ENCODE measurements around the gene RBMS3. TPM values are rescaled to one million over a fixed set of nuclear protein-coding genes. Genes with fewer than 3 reads are reported as not detected.

The RBMS3 gene
- total RNA-seq, 2 donors from 2014 or later: 31.7 to 45.1 TPM

GRCh38 chr3:29695643-29696198 is 414.9 kb downstream of the RBMS3 start:
- Histone ChIP-seq H3K27ac (peak overlapping the region; percentile 54 to 63), H3K36me3 (no peaks in the 10 kb centered on the region), H3K27me3 (replicated peaks; ENCODE audit: insufficient read depth) (no peaks in the 10 kb centered on the region), H3K4me3 (no peak overlapping the region), H3K9me3 (no peaks in the 10 kb centered on the region), H3K4me1 (replicated peaks) (no peaks in the 10 kb centered on the region)
- 20% methylated on average over 3 of the region's 3 CpGs for WGBS
- no peak for DNase-seq (ENCODE audit: low spot score)
- TF ChIP-seq, protein P1, sequence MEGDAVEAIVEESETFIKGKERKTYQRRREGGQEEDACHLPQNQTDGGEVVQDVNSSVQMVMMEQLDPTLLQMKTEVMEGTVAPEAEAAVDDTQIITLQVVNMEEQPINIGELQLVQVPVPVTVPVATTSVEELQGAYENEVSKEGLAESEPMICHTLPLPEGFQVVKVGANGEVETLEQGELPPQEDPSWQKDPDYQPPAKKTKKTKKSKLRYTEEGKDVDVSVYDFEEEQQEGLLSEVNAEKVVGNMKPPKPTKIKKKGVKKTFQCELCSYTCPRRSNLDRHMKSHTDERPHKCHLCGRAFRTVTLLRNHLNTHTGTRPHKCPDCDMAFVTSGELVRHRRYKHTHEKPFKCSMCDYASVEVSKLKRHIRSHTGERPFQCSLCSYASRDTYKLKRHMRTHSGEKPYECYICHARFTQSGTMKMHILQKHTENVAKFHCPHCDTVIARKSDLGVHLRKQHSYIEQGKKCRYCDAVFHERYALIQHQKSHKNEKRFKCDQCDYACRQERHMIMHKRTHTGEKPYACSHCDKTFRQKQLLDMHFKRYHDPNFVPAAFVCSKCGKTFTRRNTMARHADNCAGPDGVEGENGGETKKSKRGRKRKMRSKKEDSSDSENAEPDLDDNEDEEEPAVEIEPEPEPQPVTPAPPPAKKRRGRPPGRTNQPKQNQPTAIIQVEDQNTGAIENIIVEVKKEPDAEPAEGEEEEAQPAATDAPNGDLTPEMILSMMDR (IDR thresholded peaks at IDR 0.05): no peak
- TF ChIP-seq POLR2A (IDR thresholded peaks at IDR 0.05): no peak
- TF ChIP-seq POLR2AphosphoS5 (IDR thresholded peaks at IDR 0.05): peak; percentile 73
- intact Hi-C loops (cut with DNase I): loop anchor here (10.0 kb wide), 1 partner anchor 59 kb away; no protein-coding TSS in a partner anchor

DNA sequence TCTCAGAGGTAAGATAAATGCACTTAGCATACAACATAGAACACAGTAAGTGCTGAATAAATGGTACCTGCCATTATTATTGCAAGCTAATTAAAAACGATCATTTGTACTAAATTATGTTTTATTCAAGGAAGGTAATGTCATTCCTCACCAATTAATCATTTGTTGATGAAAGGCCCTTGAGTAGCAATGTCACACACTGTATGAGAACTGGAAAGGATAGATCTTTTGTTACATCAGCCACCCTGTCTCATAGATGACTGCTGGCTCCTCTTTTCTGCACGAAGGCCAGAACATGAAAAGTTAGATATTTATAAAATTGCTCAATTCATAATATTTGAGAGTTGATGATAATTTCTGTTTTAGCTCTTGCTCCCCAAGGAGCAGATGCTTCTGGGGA is 415.4 kb downstream of the RBMS3 start:
- no peak for DNase-seq (ENCODE audit: low spot score)
- TF ChIP-seq, protein P1 (IDR thresholded peaks at IDR 0.05): no peak
- TF ChIP-seq POLR2A (IDR thresholded peaks at IDR 0.05): no peak
- no peak for TF ChIP-seq POLR2AphosphoS5 (IDR thresholded peaks at IDR 0.05)
- Histone ChIP-seq H3K4me3 (no peak overlapping the region), H3K9me3 (no peaks in the 10 kb centered on the region), H3K27ac (peak overlapping the region; percentile 54 to 63), H3K27me3 (replicated peaks; ENCODE audit: insufficient read depth) (no peaks in the 10 kb centered on the region), H3K4me1 (replicated peaks) (no peaks in the 10 kb centered on the region), H3K36me3 (no peaks in the 10 kb centered on the region)
- intact Hi-C loops (cut with DNase I): loop anchor here (10.0 kb wide), 1 partner anchor 58 kb away; no protein-coding TSS in a partner anchor
- WGBS: 73% methylated on average over 2 of the region's 2 CpGs

DNA sequence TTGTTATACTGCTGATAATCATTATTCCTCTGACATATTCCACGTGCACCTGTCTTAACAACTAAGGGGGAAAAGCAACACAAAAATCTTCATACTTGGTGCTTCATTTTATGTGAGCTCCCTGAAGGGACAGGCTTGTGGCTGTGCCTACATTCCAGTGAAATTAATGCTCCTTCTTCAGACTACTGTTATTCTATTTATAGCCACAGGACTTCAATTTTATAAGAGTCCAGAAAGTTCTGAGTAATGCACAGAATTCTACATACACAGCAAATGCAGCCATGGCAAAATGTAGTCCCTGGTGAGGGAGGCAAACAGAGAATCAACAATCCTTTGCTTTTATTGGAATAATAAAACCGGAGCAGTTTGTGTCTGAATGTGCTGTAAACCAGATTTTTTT is 417.1 kb downstream of the RBMS3 start:
- DNase-seq (ENCODE audit: low spot score): no peak
- H3K27me3 ChIP-seq (replicated peaks; ENCODE audit: insufficient read depth): no peaks in the 10 kb centered on the region
- intact Hi-C loops (cut with DNase I): loop anchor here (10.0 kb wide), 1 partner anchor 57 kb away; no protein-coding TSS in a partner anchor
- H3K9me3 ChIP-seq: no peaks in the 10 kb centered on the region
- no peaks in the 10 kb centered on the region for H3K4me1 ChIP-seq (replicated peaks)
- 37% methylated on average over 2 of the region's 2 CpGs for WGBS
- no peak overlapping the region for H3K4me3 ChIP-seq
- no peak for TF ChIP-seq POLR2AphosphoS5 (IDR thresholded peaks at IDR 0.05)
- TF ChIP-seq POLR2A (IDR thresholded peaks at IDR 0.05): no peak
- TF ChIP-seq, protein P1 (IDR thresholded peaks at IDR 0.05): no peak
- no peaks in the 10 kb centered on the region for H3K36me3 ChIP-seq
- no peak overlapping the region for H3K27ac ChIP-seq

- DNase-seq (ENCODE audit: low spot score): no peak
- H3K4me3 ChIP-seq: no peak overlapping the region
- WGBS: 97% methylated on average over 2 of the region's 2 CpGs
These were observed 419.4 kb downstream of the RBMS3 start for GRCh38 chr3:29700256-29700655.

More at GRCh38 chr3:29700256-29700655, 419.4 kb downstream of the RBMS3 start:
- intact Hi-C loops (cut with DNase I): no loop called here
- no peaks in the 10 kb centered on the region for H3K27me3 ChIP-seq (replicated peaks; ENCODE audit: insufficient read depth)
- no peaks in the 10 kb centered on the region for H3K36me3 ChIP-seq
- TF ChIP-seq POLR2A (IDR thresholded peaks at IDR 0.05) (no peak), POLR2AphosphoS5 (IDR thresholded peaks at IDR 0.05) (no peak)
- TF ChIP-seq, protein P1 (IDR thresholded peaks at IDR 0.05): no peak
- H3K4me1 ChIP-seq (replicated peaks): no peaks in the 10 kb centered on the region
- no peak overlapping the region for H3K27ac ChIP-seq
- no peaks in the 10 kb centered on the region for H3K9me3 ChIP-seq
